Measurements from ENCODE around the gene TMUB1.
A peak's percentile ranks its signal among the peaks of the same experiment; 100 is the strongest.

TMUB1 gene

DNA sequence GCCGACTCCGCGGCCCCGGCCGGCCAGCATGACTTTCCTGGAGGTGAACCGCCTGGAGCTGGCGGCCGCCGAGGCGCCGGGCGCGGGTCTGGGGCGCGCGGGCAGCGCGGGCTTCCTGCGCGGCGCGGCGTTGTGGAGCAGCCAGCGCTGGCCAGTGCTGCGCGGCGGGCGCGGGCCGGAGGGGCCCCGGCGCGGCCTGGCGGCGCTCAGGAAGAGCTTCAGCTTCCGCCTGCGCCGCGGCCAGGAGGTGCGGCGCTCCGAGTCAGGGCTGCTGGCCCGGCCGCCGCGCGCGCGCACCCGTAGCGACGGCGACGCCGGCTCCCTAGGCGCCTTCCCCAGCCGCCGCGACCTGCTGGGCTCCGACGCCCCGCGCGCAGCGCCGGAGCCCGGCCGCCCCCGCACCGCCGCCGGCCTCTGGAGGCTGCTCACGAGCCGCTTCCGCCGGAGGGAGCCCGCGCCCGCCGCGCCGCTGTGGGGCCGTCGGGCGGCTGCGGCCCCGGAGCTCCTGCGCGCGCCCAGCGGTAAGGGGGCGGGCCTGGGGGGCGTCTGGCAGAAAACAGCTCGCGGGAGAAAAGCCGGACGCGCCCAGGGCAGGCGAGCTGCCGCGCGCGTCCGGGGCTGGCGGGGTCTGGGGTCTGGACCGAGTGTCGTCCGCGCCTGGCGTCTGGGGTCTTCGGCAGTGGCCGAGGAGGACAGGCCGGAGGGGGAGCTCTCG is 32.0 kb upstream of the TMUB1 start:
- H3K4me3 ChIP-seq (ENCODE audit: low read depth, low read length): peak overlapping the region; percentile 12; the same call in 1 of the 2 replicates
- DNase-seq (ENCODE audit: low read depth, low spot score): no peak
- ChIA-PET CTCF (interaction anchor here (0.7 to 16.7 kb wide), 10 partner anchors 9 to 217 kb away, joined by 3 to 347 read pairs (median 4); partner anchors contain the start of genes AGAP3, ATG9B, FASTK and TMUB1), POLR2A (no interaction called here)
- TF ChIP-seq, protein P1, sequence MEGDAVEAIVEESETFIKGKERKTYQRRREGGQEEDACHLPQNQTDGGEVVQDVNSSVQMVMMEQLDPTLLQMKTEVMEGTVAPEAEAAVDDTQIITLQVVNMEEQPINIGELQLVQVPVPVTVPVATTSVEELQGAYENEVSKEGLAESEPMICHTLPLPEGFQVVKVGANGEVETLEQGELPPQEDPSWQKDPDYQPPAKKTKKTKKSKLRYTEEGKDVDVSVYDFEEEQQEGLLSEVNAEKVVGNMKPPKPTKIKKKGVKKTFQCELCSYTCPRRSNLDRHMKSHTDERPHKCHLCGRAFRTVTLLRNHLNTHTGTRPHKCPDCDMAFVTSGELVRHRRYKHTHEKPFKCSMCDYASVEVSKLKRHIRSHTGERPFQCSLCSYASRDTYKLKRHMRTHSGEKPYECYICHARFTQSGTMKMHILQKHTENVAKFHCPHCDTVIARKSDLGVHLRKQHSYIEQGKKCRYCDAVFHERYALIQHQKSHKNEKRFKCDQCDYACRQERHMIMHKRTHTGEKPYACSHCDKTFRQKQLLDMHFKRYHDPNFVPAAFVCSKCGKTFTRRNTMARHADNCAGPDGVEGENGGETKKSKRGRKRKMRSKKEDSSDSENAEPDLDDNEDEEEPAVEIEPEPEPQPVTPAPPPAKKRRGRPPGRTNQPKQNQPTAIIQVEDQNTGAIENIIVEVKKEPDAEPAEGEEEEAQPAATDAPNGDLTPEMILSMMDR (IDR thresholded peaks at IDR 0.05; ENCODE audit: insufficient read depth, low read length, missing control alignments): no peak

DNA sequence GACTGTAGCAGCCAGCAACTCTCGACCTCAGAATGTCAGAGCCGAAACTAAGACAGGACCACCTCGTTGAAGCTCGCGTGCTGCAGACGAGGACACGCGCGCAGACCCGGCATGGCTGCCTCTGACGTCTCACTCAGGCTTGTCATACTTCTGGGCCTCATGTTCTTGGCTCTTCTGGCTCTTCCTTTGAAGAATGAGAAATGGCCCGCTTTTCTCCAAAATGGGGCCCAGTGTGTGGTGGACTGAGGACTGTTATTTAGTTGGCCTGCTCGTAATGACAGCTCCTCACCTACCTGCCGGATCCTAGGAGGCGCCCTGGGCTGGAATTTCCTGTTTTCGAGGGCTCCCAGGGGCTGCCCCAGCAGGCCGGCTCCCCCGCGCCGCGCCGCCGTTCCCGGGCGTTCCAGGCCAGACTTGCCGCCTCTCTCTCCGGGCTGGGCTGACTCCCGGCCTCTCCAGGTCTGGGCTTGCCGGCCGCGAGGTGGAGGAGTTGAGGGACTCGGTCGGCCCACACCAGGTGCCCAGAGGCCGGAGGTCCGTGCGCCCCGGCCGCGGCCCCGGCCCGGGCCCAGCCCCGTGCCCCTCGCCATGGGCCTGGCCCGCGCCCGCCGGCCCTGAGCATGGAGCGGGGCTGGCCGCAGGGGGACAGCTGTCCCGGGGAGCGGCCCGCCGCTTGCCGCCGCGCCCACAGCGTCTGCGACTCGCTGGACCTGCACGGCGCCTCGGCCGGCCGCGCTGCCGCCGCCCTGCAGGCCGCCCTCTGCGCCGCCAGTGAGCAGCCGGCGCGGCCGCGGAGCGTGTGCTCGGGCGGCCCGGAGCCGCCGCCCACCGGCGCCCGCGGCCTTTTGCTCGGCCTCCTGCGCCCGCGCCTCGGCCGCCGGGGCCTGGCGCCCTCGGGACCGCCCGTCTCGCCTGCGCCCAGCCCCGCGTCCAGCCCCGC is 31.1 kb upstream of the TMUB1 start:
- ChIA-PET POLR2A (interaction anchor here (0.8 to 1.2 kb wide), 2 partner anchors 22 to 86 kb away, joined by 3 to 5 read pairs; partner anchors contain the start of gene ABCB8), CTCF (interaction anchor here (0.7 to 16.7 kb wide), 16 partner anchors 8 to 216 kb away, joined by 3 to 347 read pairs (median 29); partner anchors contain the start of genes AGAP3, ATG9B, FASTK and TMUB1)
- TF ChIP-seq, protein P1 (IDR thresholded peaks at IDR 0.05; ENCODE audit: insufficient read depth, low read length, missing control alignments): no peak
- H3K4me3 ChIP-seq (ENCODE audit: low read depth, low read length): peak overlapping the region; percentile 33
- DNase-seq (ENCODE audit: low read depth, low spot score): no peak

DNA sequence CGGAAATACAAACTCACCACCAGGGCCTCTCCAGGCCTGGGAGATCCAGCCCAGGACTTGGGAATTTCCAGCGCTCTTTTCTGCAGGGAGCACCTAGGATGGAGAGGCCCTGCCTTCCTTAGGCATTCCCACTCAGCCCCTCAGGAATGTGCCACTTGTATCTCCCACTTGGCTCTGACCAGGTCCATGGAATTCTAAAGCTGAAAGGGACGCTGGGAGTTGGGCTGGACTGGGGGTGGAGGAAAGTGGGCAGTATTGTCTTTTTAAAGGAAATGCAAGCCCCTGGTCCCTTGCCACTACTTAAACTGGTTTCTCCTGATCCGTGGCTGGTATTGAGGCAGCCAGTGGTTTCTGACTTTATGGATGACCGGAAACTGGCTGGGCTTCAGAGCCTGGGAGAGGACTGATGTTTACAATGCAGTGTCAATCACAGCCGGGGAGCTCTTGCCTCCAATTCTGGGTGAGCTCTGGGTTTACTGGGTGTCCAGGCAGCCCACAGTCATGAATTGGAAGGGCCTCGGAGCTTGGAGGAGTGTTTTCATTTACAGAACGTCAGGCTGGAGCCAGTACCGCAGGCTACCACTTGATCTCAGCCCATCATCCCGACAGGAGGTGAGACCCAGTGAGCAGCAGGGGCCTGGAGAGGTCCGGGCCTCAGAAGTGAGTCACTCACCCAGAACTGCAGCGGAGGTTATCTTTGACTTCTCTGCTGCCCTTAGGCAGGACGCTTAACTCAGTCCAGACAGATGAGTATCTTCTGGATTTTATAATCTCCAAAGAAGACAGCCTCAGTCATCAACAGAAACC is 30.3 kb upstream of the TMUB1 start:
- peak; percentile 53 for DNase-seq (ENCODE audit: low read depth, low spot score)
- ChIA-PET CTCF (interaction anchor here (0.7 to 16.7 kb wide), 22 partner anchors 7 to 215 kb away, joined by 3 to 347 read pairs (median 6); partner anchors contain the start of genes ABCB8, AGAP3, ATG9B and CDK5), POLR2A (interaction anchor here (0.7 to 1.2 kb wide), 6 partner anchors 18 to 85 kb away, joined by 3 to 5 read pairs (median 3); partner anchors contain the start of genes ABCB8 and FASTK)
- H3K4me3 ChIP-seq (ENCODE audit: low read depth, low read length): peak overlapping the region; percentile 33
- TF ChIP-seq, protein P1 (IDR thresholded peaks at IDR 0.05; ENCODE audit: insufficient read depth, low read length, missing control alignments): peak; percentile 7

DNA sequence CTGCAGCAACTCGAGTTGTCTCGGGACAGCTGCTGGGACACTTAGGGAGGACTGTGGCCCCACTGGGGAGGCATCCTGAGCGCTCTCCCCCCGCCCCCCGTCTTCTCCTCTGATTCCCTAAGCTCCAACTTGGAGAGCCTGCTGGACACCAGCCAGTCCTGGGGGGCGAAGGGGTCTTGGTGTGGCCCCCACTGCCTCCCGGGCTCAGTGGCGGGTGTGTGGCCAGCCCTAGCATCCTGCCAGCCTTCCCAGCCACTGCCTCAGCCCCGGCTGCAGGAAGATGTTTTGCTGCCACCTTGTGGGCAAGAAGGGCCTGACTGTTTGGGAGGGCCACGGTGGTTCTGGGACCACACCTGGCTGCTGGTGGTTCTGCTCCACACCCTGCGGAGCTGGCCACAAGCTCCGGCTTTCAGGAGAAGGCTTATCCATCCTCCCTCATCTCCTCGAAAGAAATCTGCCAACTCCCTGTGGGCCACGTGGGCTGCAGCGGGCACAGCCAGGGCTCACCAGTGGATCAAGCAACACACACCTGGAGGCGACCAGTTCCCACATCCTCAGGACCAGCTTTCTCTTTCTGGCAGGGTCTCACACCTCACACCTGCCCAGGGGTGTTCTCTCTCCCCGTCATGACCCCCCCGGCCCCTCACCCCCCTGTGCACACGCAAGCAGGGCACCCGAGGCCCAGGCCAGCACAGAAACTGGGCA is 27.8 kb upstream of the TMUB1 start:
- POLR2A ChIA-PET: interaction anchor here (1.0 kb wide), 1 partner anchor 35 kb away, joined by 3 read pairs; no protein-coding TSS in a partner anchor
- no peak for DNase-seq (ENCODE audit: low read depth, low spot score)
- TF ChIP-seq, protein P1 (IDR thresholded peaks at IDR 0.05; ENCODE audit: insufficient read depth, low read length, missing control alignments): peak; percentile 94
- no peak overlapping the region for H3K4me3 ChIP-seq (ENCODE audit: low read depth, low read length)
- CTCF ChIA-PET: interaction anchor here (0.8 to 16.7 kb wide), 44 partner anchors 9 to 213 kb away, joined by 3 to 347 read pairs (median 6); partner anchors contain the start of genes ABCB8, ABCF2, AGAP3 and ATG9B

DNA sequence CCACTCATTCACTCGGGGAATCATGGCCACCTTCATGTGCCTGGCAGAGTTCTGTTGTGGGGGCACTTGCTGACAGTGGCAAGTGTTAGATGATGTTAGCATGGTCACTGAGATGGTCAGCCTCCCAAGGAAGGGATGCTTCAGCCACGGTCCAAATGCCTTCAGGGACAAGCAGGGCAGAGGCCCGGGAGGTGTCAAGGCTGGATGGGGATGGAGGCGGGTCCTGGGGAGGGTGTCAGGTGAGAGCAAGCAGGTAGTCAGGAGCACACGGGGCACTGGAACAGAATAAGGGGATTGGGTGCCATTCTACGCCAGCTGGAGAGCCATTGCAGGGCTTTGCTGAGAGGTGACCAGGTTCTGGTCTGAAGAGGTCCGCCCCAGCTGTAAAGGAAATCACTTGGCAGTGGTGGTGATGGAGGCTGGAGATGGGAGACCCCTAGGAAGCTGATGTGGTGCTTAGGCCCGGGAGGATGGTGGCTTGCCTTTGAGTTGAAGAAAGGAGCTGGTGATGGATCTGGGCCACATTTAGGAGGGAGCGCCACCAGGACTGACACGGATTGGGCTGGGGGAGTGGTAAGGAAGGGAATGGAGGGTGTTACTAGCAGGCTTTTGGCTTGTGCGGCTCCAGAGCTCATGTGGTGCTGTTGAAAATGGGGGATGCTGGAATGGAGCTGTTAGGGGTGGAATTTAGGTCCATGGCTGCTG is 27.1 kb upstream of the TMUB1 start:
- DNase-seq (ENCODE audit: low read depth, low spot score): no peak
- TF ChIP-seq, protein P1 (IDR thresholded peaks at IDR 0.05; ENCODE audit: insufficient read depth, low read length, missing control alignments): no peak
- ChIA-PET POLR2A (interaction anchor here (1.1 to 1.2 kb wide), 2 partner anchors 10 to 148 kb away, joined by 3 read pairs; no protein-coding TSS in a partner anchor), CTCF (interaction anchor here (1.0 to 16.7 kb wide), 39 partner anchors 8 to 212 kb away, joined by 3 to 347 read pairs (median 7); partner anchors contain the start of genes ABCB8, ABCF2, AGAP3 and ATG9B)
- no peak overlapping the region for H3K4me3 ChIP-seq (ENCODE audit: low read depth, low read length)

Measured in AG04449 (cell line).